Measurements from ENCODE around the gene TOP3B. TPM values are rescaled to one million over a fixed set of nuclear protein-coding genes. Genes with fewer than 3 reads are reported as not detected.

The TOP3B gene
- total and polyA plus RNA-seq, 9 of the 15 experiments (the other 6 are each of a cell fraction or from before 2014, with no cell fraction given) = 3.0 to 188 (median 112) TPM

DNA sequence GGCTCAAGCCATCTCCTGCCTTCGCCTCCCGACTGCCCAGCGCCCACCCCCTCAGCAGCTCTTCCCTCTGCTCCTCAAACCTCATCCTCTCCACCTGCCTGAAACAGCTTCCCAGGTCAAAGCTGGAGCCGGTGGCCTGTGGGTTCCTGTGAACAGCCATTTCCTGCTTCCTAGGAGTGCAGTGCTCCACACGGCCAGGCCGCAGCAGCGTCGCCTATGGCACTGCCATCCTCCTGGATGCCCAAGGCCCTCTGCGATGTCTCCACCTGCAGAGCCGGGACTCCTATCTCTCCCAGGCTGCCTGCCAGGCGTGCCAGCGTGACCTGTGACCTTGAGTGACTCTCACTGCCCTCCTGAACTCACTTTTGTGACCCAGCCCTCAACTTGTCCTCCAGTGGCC, 54.5 kb downstream of the TOP3B start:
- peak overlapping the region in 1 of 2 experiments; percentile 83; a peak in 2 of 4 replicates for H3K9ac ChIP-seq (ENCODE audit: insufficient read depth in 1 of 2, low read depth in 2 of 2, low read length in 2 of 2)
- no peak overlapping the region for H2AFZ ChIP-seq (ENCODE audit: low read depth, low read length)
- intact Hi-C loops (cut with micrococcal nuclease) = no loop called here
- no peaks in the 10 kb centered on the region for H3K27me3 ChIP-seq (ENCODE audit: control insufficient read depth in 2 of 2, insufficient read depth in 2 of 2, low read length in 2 of 2)
- H3K4me3 ChIP-seq = no peak overlapping the region
- no peaks in the 10 kb centered on the region for H3K79me2 ChIP-seq (ENCODE audit: control insufficient read depth, insufficient read depth, low read length)
- peaks cover 26% of the 10 kb centered on the region; the same call in 1 of the 2 replicates for H4K20me1 ChIP-seq (replicated peaks; ENCODE audit: control insufficient read depth, insufficient read depth, low read length)
- CTCF ChIA-PET (ENCODE audit: low intra/inter-chr PET ratio) = interaction anchor here (0.7 kb wide), 1 partner anchor 18 kb away, joined by 6 read pairs; no protein-coding TSS in a partner anchor
- POLR2A ChIA-PET = interaction anchor here (0.9 to 49.7 kb wide), 6 partner anchors 6 to 193 kb away, joined by 3 to 1041 read pairs (median 4); partner anchors contain the start of genes PPM1F and YPEL1
- 80% methylated on average over 12 of the region's 12 CpGs for WGBS (ENCODE audit: insufficient coverage, low coverage, missing lambda C conversion rate)
- H3K27ac ChIP-seq (ENCODE audit: extremely low read depth, low read depth, low read length) = no peak overlapping the region
- no peaks in the 10 kb centered on the region for H3K9me3 ChIP-seq (replicated peaks; ENCODE audit: control insufficient read depth, insufficient read depth, low read depth, low read length)
- ATAC-seq (peak; percentile 12), FAIRE-seq (no peak), DNase-seq (ENCODE audit: extremely low read depth in 1 of 4, low spot score in 3 of 4) (no peak)
- BruUV-seq (replicated peaks) = no TSS peak
- peaks cover 60% of the 10 kb centered on the region for H3K36me3 ChIP-seq (ENCODE audit: control insufficient read depth, insufficient read depth, low read length)
- peaks cover 2 to 31% of the 10 kb centered on the region in 2 experiments; a peak in 3 of 5 replicates for H3K4me1 ChIP-seq (replicated peaks in 1 of 2; ENCODE audit: control insufficient read depth in 2 of 2, insufficient read depth in 2 of 2, low read length in 2 of 2)
- no peak overlapping the region for H3K4me2 ChIP-seq (ENCODE audit: insufficient read depth, low read length)
- H3K9me1 ChIP-seq (ENCODE audit: control insufficient read depth, insufficient read depth, low read length) = peaks cover 14% of the 10 kb centered on the region
- in situ Hi-C loops (cut with MboI) = loop anchor here (25.0 kb wide), 3 partner anchors 391 to 791 kb away; partner anchors contain the start of gene HIC2
- TF ChIP-seq GABPA (tag; conservative IDR thresholded peaks at IDR 0.05; ENCODE audit: low read depth) (no peak), SMAD4 (CRISPR knock-in tag; conservative IDR thresholded peaks at IDR 0.05) (no peak), ARNT (IDR thresholded peaks at IDR 0.05) (no peak), ZSCAN32 (CRISPR knock-in tag; IDR thresholded peaks at IDR 0.05) (no peak), ZNF431 (CRISPR knock-in tag; IDR thresholded peaks at IDR 0.05) (no peak), PHB2 (IDR thresholded peaks at IDR 0.05; ENCODE audit: low read depth) (no peak), IFI16 (CRISPR knock-in tag; IDR thresholded peaks at IDR 0.05) (no peak), ZFP30 (CRISPR knock-in tag; IDR thresholded peaks at IDR 0.05; ENCODE audit: borderline replicate concordance) (no peak), PTTG1 (tag; IDR thresholded peaks at IDR 0.05; ENCODE audit: low read depth) (no peak), KLF1 (tag; IDR thresholded peaks at IDR 0.05) (peak; percentile 11; the same call in 1 of the 2 replicates), TCF3 (CRISPR knock-in tag; IDR thresholded peaks at IDR 0.05) (no peak), ARHGAP35 (IDR thresholded peaks at IDR 0.05; ENCODE audit: partially characterized antibody) (no peak)
- TF ChIP-seq, protein P1, sequence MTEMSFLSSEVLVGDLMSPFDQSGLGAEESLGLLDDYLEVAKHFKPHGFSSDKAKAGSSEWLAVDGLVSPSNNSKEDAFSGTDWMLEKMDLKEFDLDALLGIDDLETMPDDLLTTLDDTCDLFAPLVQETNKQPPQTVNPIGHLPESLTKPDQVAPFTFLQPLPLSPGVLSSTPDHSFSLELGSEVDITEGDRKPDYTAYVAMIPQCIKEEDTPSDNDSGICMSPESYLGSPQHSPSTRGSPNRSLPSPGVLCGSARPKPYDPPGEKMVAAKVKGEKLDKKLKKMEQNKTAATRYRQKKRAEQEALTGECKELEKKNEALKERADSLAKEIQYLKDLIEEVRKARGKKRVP (CRISPR knock-in tag; IDR thresholded peaks at IDR 0.05) = no peak
- TF ChIP-seq, protein P2, sequence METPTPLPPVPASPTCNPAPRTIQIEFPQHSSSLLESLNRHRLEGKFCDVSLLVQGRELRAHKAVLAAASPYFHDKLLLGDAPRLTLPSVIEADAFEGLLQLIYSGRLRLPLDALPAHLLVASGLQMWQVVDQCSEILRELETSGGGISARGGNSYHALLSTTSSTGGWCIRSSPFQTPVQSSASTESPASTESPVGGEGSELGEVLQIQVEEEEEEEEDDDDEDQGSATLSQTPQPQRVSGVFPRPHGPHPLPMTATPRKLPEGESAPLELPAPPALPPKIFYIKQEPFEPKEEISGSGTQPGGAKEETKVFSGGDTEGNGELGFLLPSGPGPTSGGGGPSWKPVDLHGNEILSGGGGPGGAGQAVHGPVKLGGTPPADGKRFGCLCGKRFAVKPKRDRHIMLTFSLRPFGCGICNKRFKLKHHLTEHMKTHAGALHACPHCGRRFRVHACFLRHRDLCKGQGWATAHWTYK (CRISPR knock-in tag; IDR thresholded peaks at IDR 0.05) = no peak; the same call in 1 of the 2 replicates
- TF ChIP-seq, protein P3, sequence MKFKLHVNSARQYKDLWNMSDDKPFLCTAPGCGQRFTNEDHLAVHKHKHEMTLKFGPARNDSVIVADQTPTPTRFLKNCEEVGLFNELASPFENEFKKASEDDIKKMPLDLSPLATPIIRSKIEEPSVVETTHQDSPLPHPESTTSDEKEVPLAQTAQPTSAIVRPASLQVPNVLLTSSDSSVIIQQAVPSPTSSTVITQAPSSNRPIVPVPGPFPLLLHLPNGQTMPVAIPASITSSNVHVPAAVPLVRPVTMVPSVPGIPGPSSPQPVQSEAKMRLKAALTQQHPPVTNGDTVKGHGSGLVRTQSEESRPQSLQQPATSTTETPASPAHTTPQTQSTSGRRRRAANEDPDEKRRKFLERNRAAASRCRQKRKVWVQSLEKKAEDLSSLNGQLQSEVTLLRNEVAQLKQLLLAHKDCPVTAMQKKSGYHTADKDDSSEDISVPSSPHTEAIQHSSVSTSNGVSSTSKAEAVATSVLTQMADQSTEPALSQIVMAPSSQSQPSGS (CRISPR knock-in tag; IDR thresholded peaks at IDR 0.05) = no peak
- TF ChIP-seq, protein P4, sequence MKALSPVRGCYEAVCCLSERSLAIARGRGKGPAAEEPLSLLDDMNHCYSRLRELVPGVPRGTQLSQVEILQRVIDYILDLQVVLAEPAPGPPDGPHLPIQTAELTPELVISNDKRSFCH (CRISPR knock-in tag; IDR thresholded peaks at IDR 0.05) = 0 out of 2 replicates have a peak, but pooled peaks have one; percentile 44
- TF ChIP-seq, protein P4 (tag; IDR thresholded peaks at IDR 0.05) = no peak
- TF ChIP-seq, protein P5, sequence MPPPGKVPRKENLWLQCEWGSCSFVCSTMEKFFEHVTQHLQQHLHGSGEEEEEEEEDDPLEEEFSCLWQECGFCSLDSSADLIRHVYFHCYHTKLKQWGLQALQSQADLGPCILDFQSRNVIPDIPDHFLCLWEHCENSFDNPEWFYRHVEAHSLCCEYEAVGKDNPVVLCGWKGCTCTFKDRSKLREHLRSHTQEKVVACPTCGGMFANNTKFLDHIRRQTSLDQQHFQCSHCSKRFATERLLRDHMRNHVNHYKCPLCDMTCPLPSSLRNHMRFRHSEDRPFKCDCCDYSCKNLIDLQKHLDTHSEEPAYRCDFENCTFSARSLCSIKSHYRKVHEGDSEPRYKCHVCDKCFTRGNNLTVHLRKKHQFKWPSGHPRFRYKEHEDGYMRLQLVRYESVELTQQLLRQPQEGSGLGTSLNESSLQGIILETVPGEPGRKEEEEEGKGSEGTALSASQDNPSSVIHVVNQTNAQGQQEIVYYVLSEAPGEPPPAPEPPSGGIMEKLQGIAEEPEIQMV (tag; conservative IDR thresholded peaks at IDR 0.05; ENCODE audit: low read depth) = no peak
